Measurements from ENCODE around the gene CUL3.

CUL3 gene

GRCh38 chr2:224580248-224580647, 4.9 kb downstream of the CUL3 start:
- no peak for DNase-seq (ENCODE audit: low read depth)

GRCh38 chr2:224579411-224579810, 5.8 kb downstream of the CUL3 start:
- DNase-seq (ENCODE audit: low read depth) = no peak

GRCh38 chr2:224577541-224577940, 7.6 kb downstream of the CUL3 start:
- no peak for DNase-seq (ENCODE audit: low read depth)

- DNase-seq (ENCODE audit: low read depth) = no peak
These were observed 9.0 kb downstream of the CUL3 start for GRCh38 chr2:224576088-224576715.

GRCh38 chr2:224574423-224575084, 10.6 kb downstream of the CUL3 start:
- no peak for DNase-seq (ENCODE audit: low read depth)

GRCh38 chr2:224573724-224574123, 11.4 kb downstream of the CUL3 start:
- no peak for DNase-seq (ENCODE audit: low read depth)

- DNase-seq (ENCODE audit: low read depth) = no peak
These were observed 12.8 kb downstream of the CUL3 start for GRCh38 chr2:224572338-224572737.

GRCh38 chr2:224570328-224570993, 14.7 kb downstream of the CUL3 start:
- DNase-seq (ENCODE audit: low read depth) = peak; percentile 70

GRCh38 chr2:224569654-224570053, 15.5 kb downstream of the CUL3 start:
- DNase-seq (ENCODE audit: low read depth) = no peak

- DNase-seq (ENCODE audit: low read depth) = no peak
These were observed 19.6 kb downstream of the CUL3 start for GRCh38 chr2:224565452-224566035.

- DNase-seq (ENCODE audit: low read depth) = no peak
These were observed 21.6 kb downstream of the CUL3 start for GRCh38 chr2:224563537-224563936.

GRCh38 chr2:224562831-224563230, 22.3 kb downstream of the CUL3 start:
- no peak for DNase-seq (ENCODE audit: low read depth)

- DNase-seq (ENCODE audit: low read depth) = no peak
These were observed 23.7 kb downstream of the CUL3 start for GRCh38 chr2:224561234-224562005.

- no peak for DNase-seq (ENCODE audit: low read depth)
These were observed 24.6 kb downstream of the CUL3 start for GRCh38 chr2:224560549-224560948.

GRCh38 chr2:224557610-224558009, 27.6 kb downstream of the CUL3 start:
- no peak for DNase-seq (ENCODE audit: low read depth)

GRCh38 chr2:224556381-224556780, 28.8 kb downstream of the CUL3 start:
- DNase-seq (ENCODE audit: low read depth) = no peak

GRCh38 chr2:224555823-224556366, 29.3 kb downstream of the CUL3 start:
- DNase-seq (ENCODE audit: low read depth) = no peak

- DNase-seq (ENCODE audit: low read depth) = no peak
These were observed 32.4 kb downstream of the CUL3 start for GRCh38 chr2:224552771-224553170.

- DNase-seq (ENCODE audit: low read depth) = no peak
These were observed 33.5 kb downstream of the CUL3 start for GRCh38 chr2:224551693-224552092.

GRCh38 chr2:224546926-224547325, 38.2 kb downstream of the CUL3 start:
- DNase-seq (ENCODE audit: low read depth) = no peak

GRCh38 chr2:224545884-224546644, 39.1 kb downstream of the CUL3 start:
- DNase-seq (ENCODE audit: low read depth) = no peak

Measured in fibroblast of the conjunctiva (primary cell).